ENCODE results near the gene MAGI2. TPM values are rescaled to one million over a fixed set of nuclear protein-coding genes. Genes with fewer than 3 reads are reported as not detected.

The MAGI2 gene
- total RNA-seq, 1 donor from 2014 or later = 6.9 TPM

DNA sequence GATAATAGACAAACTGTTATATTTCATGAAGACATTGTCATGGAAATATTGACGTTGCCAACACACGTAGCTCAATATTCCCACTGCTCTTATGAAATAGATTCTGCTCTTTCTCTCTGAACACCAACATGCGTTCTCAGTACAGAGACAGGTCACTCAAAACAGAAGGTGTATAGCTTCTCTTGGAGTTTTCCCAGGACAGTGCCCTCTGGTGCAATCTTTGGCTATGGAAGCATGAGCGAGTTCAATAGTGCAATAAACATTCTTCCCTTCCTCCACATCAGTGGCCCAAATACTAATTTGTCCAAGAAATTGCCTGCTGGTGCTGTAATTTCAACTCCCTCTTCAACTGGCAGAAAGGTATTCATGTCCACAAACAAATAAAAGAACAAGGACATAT is 145.3 kb downstream of the MAGI2 start:
- no peaks in the 10 kb centered on the region for H3K36me3 ChIP-seq
- no peak overlapping the region for H3K4me3 ChIP-seq
- H3K27ac ChIP-seq = no peak overlapping the region
- DNase-seq (ENCODE audit: extremely low spot score in 2 of 2) = no peak
- H3K4me1 ChIP-seq = no peaks in the 10 kb centered on the region
- H3K9me3 ChIP-seq = no peaks in the 10 kb centered on the region
- TF ChIP-seq POLR2A (IDR thresholded peaks at IDR 0.05) (no peak), POLR2AphosphoS5 (IDR thresholded peaks at IDR 0.05; ENCODE audit: insufficient read depth in 1 of 2, low read depth in 1 of 2) (no peak), CTCF (IDR thresholded peaks at IDR 0.05) (no peak)
- no peaks in the 10 kb centered on the region for H3K27me3 ChIP-seq
- intact Hi-C loops (cut with DNase I) = no loop called here

- intact Hi-C loops (cut with DNase I) = no loop called here
These were observed 146.1 kb downstream of the MAGI2 start for GRCh38 chr7:79307376-79307775.

DNA sequence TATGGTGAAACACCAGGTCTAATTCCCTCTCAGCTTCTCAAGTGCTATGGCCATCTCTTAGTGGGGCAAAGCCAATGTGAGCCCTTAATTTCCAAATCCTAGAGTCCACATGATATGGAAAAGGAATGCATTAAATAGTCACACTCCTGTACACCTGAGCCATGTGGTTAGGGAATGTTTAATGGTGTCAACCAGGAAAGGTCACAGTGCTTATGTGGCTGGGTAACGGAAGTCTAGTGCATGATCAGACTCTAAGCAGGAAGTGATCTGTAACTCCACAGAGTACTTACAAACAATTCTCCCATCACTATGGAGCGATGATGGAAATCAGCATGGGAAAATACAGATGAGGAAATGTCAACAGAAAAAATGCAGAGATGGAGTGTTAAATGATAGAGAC is 148.8 kb downstream of the MAGI2 start:
- no peak overlapping the region for H3K27ac ChIP-seq
- intact Hi-C loops (cut with DNase I) = no loop called here
- DNase-seq (ENCODE audit: extremely low spot score in 2 of 2) = no peak
- no peak for TF ChIP-seq POLR2AphosphoS5 (IDR thresholded peaks at IDR 0.05; ENCODE audit: insufficient read depth in 1 of 2, low read depth in 1 of 2)
- TF ChIP-seq POLR2A (IDR thresholded peaks at IDR 0.05) = no peak
- TF ChIP-seq CTCF (IDR thresholded peaks at IDR 0.05) = no peak
- no peaks in the 10 kb centered on the region for H3K9me3 ChIP-seq
- H3K36me3 ChIP-seq = no peaks in the 10 kb centered on the region
- H3K4me1 ChIP-seq = no peaks in the 10 kb centered on the region
- H3K4me3 ChIP-seq = no peak overlapping the region
- H3K27me3 ChIP-seq = no peaks in the 10 kb centered on the region

More at GRCh38 chr7:79307376-79307775, 146.1 kb downstream of the MAGI2 start:
- no peaks in the 10 kb centered on the region for H3K4me1 ChIP-seq
- no peak overlapping the region for H3K4me3 ChIP-seq
- H3K27me3 ChIP-seq = no peaks in the 10 kb centered on the region
- no peak overlapping the region for H3K27ac ChIP-seq
- DNase-seq (ENCODE audit: extremely low spot score in 2 of 2) = no peak
- no peaks in the 10 kb centered on the region for H3K36me3 ChIP-seq
- TF ChIP-seq POLR2A (IDR thresholded peaks at IDR 0.05) = no peak
- TF ChIP-seq POLR2AphosphoS5 (IDR thresholded peaks at IDR 0.05; ENCODE audit: insufficient read depth in 1 of 2, low read depth in 1 of 2) = no peak
- no peak for TF ChIP-seq CTCF (IDR thresholded peaks at IDR 0.05)
- no peaks in the 10 kb centered on the region for H3K9me3 ChIP-seq

DNA sequence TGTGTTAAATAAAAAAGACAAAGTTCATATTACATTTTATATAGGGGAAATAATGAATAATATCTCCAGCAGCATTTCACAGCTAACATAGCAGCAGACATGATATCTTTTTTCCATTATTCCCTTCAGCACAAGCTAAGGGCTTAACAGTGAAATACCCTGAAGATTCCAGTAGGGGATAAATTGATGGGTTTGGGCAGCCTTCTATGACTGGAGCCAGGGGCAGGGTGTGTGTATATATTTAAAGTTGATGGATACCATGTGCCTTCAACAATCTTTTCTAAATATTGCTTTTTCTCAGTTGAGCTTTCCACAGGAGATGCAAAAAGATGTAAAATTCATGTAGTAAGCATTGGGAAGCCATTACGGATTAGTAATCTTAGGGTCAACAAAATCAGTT is 151.2 kb downstream of the MAGI2 start:
- no peaks in the 10 kb centered on the region for H3K4me1 ChIP-seq
- H3K27ac ChIP-seq = no peak overlapping the region
- no peaks in the 10 kb centered on the region for H3K27me3 ChIP-seq
- H3K9me3 ChIP-seq = no peaks in the 10 kb centered on the region
- no peak overlapping the region for H3K4me3 ChIP-seq
- DNase-seq (ENCODE audit: extremely low spot score in 2 of 2) = no peak
- TF ChIP-seq POLR2A (IDR thresholded peaks at IDR 0.05) (no peak), POLR2AphosphoS5 (IDR thresholded peaks at IDR 0.05; ENCODE audit: insufficient read depth in 1 of 2, low read depth in 1 of 2) (no peak), CTCF (IDR thresholded peaks at IDR 0.05) (no peak)
- no peaks in the 10 kb centered on the region for H3K36me3 ChIP-seq
- intact Hi-C loops (cut with DNase I) = no loop called here

DNA sequence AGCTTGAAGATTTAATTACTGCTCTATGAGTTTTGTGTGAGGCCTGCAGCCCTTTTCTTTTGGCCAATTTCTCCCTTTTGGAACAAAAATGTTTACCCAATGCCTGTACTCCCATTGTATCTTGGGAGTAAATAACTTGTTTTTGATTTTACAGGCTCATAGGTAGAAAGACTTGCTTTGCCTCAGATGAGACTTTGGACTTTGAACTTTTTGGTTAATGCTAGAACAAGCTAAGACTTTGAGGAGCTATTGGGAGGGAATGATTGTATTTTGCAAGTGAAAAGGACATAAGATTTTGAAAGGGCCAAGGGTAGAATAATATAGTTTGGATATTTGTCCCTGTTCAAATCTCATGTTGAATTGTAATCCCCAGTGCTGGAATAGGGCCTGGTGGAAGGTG is 152.0 kb downstream of the MAGI2 start:
- no peaks in the 10 kb centered on the region for H3K36me3 ChIP-seq
- H3K27me3 ChIP-seq = no peaks in the 10 kb centered on the region
- no peak for DNase-seq (ENCODE audit: extremely low spot score in 2 of 2)
- H3K4me1 ChIP-seq = no peaks in the 10 kb centered on the region
- H3K9me3 ChIP-seq = no peaks in the 10 kb centered on the region
- H3K27ac ChIP-seq = no peak overlapping the region
- TF ChIP-seq POLR2A (IDR thresholded peaks at IDR 0.05) = no peak
- TF ChIP-seq CTCF (IDR thresholded peaks at IDR 0.05) = no peak
- TF ChIP-seq POLR2AphosphoS5 (IDR thresholded peaks at IDR 0.05; ENCODE audit: insufficient read depth in 1 of 2, low read depth in 1 of 2) = no peak
- no peak overlapping the region for H3K4me3 ChIP-seq
- intact Hi-C loops (cut with DNase I) = no loop called here
